Fibroblast of lung (primary cell): ENCODE data around the gene LKAAEAR1. TPM values are rescaled to one million over a fixed set of nuclear protein-coding genes. Genes with fewer than 3 reads are reported as not detected.

ENCODE experiments used
- DNase-seq, 2 donors: peaks; one replicate each; pipeline versions ENCODE4 v3.0.0 to v3.0.0-alpha.2; 2010; ENCODE audit warnings: low read depth in 2 of 2
- H2AFZ ChIP-seq: 2 replicates; pipeline ENCODE4 v1.5.1; 2012; ENCODE audit warnings: low read length, control low read depth, inconsistent platforms
- H3K27ac ChIP-seq: 2 replicates; pipeline ENCODE4 v1.5.1; 2011; ENCODE audit warnings: low read length, control low read depth; ENCODE audit not compliant: insufficient read depth
- H3K27me3 ChIP-seq: 2 replicates; pipeline ENCODE4 v1.5.1; 2011; ENCODE audit warnings: mild to moderate bottlenecking, low read length; ENCODE audit not compliant: control insufficient read depth, insufficient read depth
- H3K36me3 ChIP-seq: 2 replicates; pipeline ENCODE4 v1.5.1; 2011; ENCODE audit warnings: low read length; ENCODE audit not compliant: control insufficient read depth, insufficient read depth
- H3K4me1 ChIP-seq: 2 replicates; pipeline ENCODE4 v1.5.1; 2011; ENCODE audit warnings: low read length; ENCODE audit not compliant: control insufficient read depth, insufficient read depth; ENCODE audit errors: extremely low read depth
- H3K4me2 ChIP-seq: 2 replicates; pipeline ENCODE4 v1.5.1; 2011; ENCODE audit warnings: low read length, control low read depth; ENCODE audit not compliant: insufficient read depth; ENCODE audit errors: extremely low read depth
- H3K4me3 ChIP-seq, 4 experiments: fragments of 200-600 bp in 1 of 4; sonication (generic) in 1 of 4; replicated peaks in 1 of 4; 2 replicates each; pipeline ENCODE4 v1.5.1; 2011 to 2016; ENCODE audit warnings: low read length in 4 of 4, low read depth in 3 of 4, mild to moderate bottlenecking in 3 of 4, control low read depth in 2 of 4, inconsistent platforms in 1 of 4, mixed read lengths in 1 of 4; ENCODE audit not compliant: insufficient read depth in 1 of 4; ENCODE audit errors: control extremely low read depth in 1 of 4
- H3K79me2 ChIP-seq: 2 replicates; pipeline ENCODE4 v1.5.1; 2012; ENCODE audit warnings: mild to moderate bottlenecking, low read length, inconsistent platforms; ENCODE audit not compliant: control insufficient read depth, insufficient read depth
- H3K9ac ChIP-seq: 2 replicates; pipeline ENCODE4 v1.5.1; 2011; ENCODE audit warnings: mild to moderate bottlenecking, low read length, control low read depth; ENCODE audit not compliant: insufficient read depth
- H3K9me3 ChIP-seq: 2 replicates; pipeline ENCODE4 v1.5.1; 2012; ENCODE audit warnings: low read depth, low read length; ENCODE audit not compliant: control insufficient read depth, insufficient read depth
- H4K20me1 ChIP-seq: 2 replicates; pipeline ENCODE4 v1.5.1; 2011; ENCODE audit warnings: low read length; ENCODE audit not compliant: control insufficient read depth, insufficient read depth; ENCODE audit errors: extremely low read depth
- CTCF ChIP-seq, 2 donors: IDR thresholded peaks in 1 of 2; conservative IDR thresholded peaks in 1 of 2; 1 replicate in 1 of 2; 2 replicates in 1 of 2; pipeline ENCODE4 v1.5.1; 2011 to 2012; ENCODE audit warnings: low read length in 2 of 2, control low read depth in 1 of 2, inconsistent platforms in 1 of 2, low read depth in 1 of 2, mild to moderate bottlenecking in 1 of 2
- EZH2 ChIP-seq: IDR thresholded peaks from 2 replicates; pipeline ENCODE4 v1.5.1; 2012; ENCODE audit warnings: low read length, control low read depth, mild to moderate bottlenecking; ENCODE audit errors: missing control alignments
- polyA plus RNA-seq, 2 donors: library from polyadenylated mRNA; depleted of rRNA in 1 of 2; stranded (reverse) in 1 of 2; unstranded in 1 of 2; fragments of >200 nt; gene quantifications; 2 replicates each; pipeline ENCODE4 v1.2.1, GENCODE V29; 2011 to 2012; ENCODE audit warnings: missing spikeins in 1 of 2
- total RNA-seq: library from RNA; depleted of rRNA; stranded (reverse); fragments of >200 nt; gene quantifications from 2 replicates; pipeline ENCODE4 v1.2.1, GENCODE V29; 2014

Gene LKAAEAR1
- total and polyA plus RNA-seq, 2 donors (not counting 1 experiment from before 2014, with no cell fraction given), result not detected

GRCh38 chr20:64096535-64096934 lies 12.3 kb upstream of the LKAAEAR1 start:
- Histone ChIP-seq H3K9ac (no peak overlapping the region), H3K36me3 (no peaks in the 10 kb centered on the region), H4K20me1 (no peaks in the 10 kb centered on the region), H3K27me3 (peaks cover 14% of the 10 kb centered on the region), H3K4me3 (no peak overlapping the region), H3K79me2 (no peaks in the 10 kb centered on the region), H2AFZ (no peak overlapping the region), H3K9me3 (no peaks in the 10 kb centered on the region), H3K4me1 (no peaks in the 10 kb centered on the region), H3K4me2 (no peak overlapping the region), H3K27ac (no peak overlapping the region)
- DNase-seq, result no peak
- TF ChIP-seq EZH2 (no peak), CTCF (conservative IDR thresholded peaks at IDR 0.05 in 1 of 2, IDR thresholded peaks at IDR 0.05 in 1 of 2; ENCODE audit: low read depth in 1 of 2, low read length in 2 of 2) (no peak)

GRCh38 chr20:64095927-64096326 lies 11.7 kb upstream of the LKAAEAR1 start:
- TF ChIP-seq EZH2, result no peak
- TF ChIP-seq CTCF (conservative IDR thresholded peaks at IDR 0.05 in 1 of 2, IDR thresholded peaks at IDR 0.05 in 1 of 2; ENCODE audit: low read depth in 1 of 2, low read length in 2 of 2), result no peak
- no peaks in the 10 kb centered on the region for H3K79me2 ChIP-seq
- H3K27me3 ChIP-seq, result peaks cover 8% of the 10 kb centered on the region

GRCh38 chr20:64095455-64095854 lies 11.3 kb upstream of the LKAAEAR1 start:
- no peak for TF ChIP-seq CTCF (conservative IDR thresholded peaks at IDR 0.05 in 1 of 2, IDR thresholded peaks at IDR 0.05 in 1 of 2; ENCODE audit: low read depth in 1 of 2, low read length in 2 of 2)
- Histone ChIP-seq H3K79me2 (no peaks in the 10 kb centered on the region), H3K4me1 (no peaks in the 10 kb centered on the region), H3K4me3 (no peak overlapping the region), H3K4me2 (no peak overlapping the region), H4K20me1 (no peaks in the 10 kb centered on the region), H3K9me3 (no peaks in the 10 kb centered on the region), H3K27me3 (peaks cover 4% of the 10 kb centered on the region), H3K27ac (no peak overlapping the region), H3K36me3 (no peaks in the 10 kb centered on the region), H2AFZ (no peak overlapping the region), H3K9ac (no peak overlapping the region)
- DNase-seq, result no peak

More at GRCh38 chr20:64095927-64096326, 11.7 kb upstream of the LKAAEAR1 start:
- Histone ChIP-seq H3K27ac (no peak overlapping the region), H4K20me1 (no peaks in the 10 kb centered on the region), H3K4me1 (no peaks in the 10 kb centered on the region), H3K4me2 (no peak overlapping the region), H3K4me3 (no peak overlapping the region), H3K36me3 (no peaks in the 10 kb centered on the region), H2AFZ (no peak overlapping the region), H3K9ac (no peak overlapping the region), H3K9me3 (no peaks in the 10 kb centered on the region)
- DNase-seq, result no peak
